NCI-H748 (cell line): Measurements from ENCODE around the gene NRCAM.
"Not testable (repeated sequence)": the region's sequence is repeated elsewhere in the genome, so short reads cannot be mapped to it uniquely, and the experiment has no call there.

Source experiments
- DNase-seq: peaks from one replicate; lab custom pipeline; 2025; ENCODE audit not compliant: unreplicated experiment; lab: John Stamatoyannopoulos, UW

The NRCAM gene

DNA sequence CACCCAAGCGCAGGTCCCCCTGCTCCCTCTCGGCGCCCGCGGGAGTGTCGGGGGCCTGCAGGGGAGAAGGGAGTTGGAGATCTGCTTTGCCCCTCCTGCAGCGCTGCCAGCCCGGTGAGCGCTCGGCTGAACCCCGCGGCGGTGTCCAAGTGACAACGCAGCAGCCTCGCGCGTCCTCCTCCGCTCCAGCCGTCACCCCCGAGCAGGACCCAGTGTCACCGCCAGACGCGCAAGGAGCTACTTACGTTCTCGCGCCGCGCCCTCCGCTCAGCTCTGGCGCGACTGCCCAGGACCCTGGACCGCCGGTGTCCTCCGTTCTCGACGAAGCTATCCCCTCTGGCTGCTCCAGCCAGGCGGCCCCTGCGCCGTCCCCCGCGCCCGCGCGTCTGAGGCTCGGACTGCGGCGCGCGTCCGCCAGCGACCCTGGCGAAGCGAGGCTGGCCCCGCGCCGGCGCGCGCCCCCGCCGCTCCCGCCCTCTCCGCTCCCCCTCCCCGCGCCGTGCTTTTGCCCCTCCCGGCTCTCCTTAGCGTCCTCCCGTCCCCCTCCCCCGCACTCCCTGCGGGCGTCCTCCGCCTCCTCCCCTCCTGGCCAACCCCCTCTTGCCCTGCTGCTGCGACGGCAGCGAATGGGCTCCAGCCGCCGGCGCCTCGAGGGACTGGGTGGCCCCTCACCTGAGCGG lies at the start of gene NRCAM:
NRCAM (minus strand) TSS at position 439 of the 680 bp plus-strand sequence. CDS start 216,372 bp downstream, outside the sequence.
- peak; percentile 95 for DNase-seq

- not testable (repeated sequence) for DNase-seq
These were observed 48.3 kb upstream of the NRCAM start for GRCh38 chr7:108504576-108504975.

DNA sequence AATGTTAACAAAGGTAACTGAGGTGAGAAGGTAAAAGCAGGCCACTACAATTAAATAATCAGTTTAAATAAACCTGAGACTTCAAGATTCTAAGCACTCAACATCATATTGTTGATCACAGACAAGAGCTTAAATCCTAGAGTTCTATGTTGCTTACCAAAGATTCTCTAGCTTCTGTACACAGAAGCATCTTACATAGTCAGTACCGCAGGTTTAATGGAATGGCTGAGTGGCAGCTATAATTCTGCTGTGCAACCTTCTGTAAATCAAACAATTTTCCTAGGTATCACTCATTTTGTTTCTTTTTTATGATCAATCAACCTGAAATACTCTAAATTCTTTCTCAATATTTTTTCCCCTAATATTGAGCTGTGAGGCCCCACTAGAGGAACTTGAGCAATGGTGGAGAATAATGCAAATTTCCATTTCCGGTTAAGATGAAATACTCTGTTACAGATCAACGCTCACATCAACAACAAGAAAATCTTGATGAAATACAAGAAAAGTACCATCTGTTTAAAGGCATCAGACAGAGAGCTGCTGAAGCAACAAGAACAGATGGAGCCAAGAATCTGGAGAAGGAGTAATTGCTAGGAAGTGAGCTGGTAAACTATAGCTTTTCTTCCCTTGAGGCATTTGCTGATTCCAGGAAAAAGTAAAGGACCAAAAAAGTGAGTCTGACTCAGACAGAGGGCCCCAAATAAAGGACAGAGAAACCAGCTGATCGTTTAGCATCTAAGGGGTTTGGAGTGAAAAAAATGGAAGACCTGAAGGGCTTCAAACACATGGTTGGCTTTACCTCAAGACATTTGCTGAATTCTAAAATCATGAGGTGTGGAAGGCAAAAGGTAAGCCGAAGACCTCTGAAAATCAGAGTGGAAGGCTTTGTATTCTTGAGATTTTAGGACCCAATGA lies 47.1 kb upstream of the NRCAM start:
- no peak for DNase-seq

- no peak for DNase-seq
These were observed 43.3 kb upstream of the NRCAM start for GRCh38 chr7:108499566-108499965.

- DNase-seq = no peak
These were observed 42.2 kb upstream of the NRCAM start for GRCh38 chr7:108498481-108498880.

- DNase-seq = peak; percentile 73
These were observed 41.0 kb upstream of the NRCAM start for GRCh38 chr7:108497082-108497725.

GRCh38 chr7:108492742-108493141 lies 36.5 kb upstream of the NRCAM start:
- DNase-seq = no peak

GRCh38 chr7:108488768-108489538 lies 32.7 kb upstream of the NRCAM start:
- DNase-seq = no peak

- no peak for DNase-seq
These were observed 31.4 kb upstream of the NRCAM start for GRCh38 chr7:108487646-108488045.

DNA sequence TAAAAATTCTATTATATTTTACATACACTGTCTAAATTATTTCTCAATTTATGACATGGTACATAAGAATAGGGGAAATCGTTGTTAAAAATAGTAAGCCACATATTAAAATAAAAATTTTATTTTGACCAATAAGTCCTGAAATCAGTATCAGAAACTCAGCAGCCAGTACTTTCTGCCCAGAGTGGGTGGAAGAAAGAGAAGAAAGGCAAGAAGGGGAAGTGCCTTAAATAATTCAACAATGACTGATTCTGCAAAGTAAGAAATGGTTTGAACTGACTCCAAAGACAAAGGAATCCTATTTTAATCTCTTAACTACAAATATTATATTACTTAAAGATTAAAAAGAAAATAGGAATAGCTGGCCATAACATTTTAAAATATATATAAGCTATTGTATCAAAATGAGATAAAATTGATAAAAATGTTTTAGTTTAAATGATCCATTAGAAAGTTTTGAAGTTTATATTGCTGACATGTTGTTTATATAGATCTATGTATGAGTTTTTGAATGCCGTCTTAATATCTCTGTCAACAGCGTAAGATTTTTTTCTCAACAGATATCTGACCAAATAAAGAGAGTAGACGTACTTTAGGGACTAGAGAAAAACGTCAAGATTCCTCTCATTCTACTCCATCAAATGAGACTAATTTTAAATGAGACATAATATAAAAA lies 30.2 kb upstream of the NRCAM start:
- no peak for DNase-seq

DNA sequence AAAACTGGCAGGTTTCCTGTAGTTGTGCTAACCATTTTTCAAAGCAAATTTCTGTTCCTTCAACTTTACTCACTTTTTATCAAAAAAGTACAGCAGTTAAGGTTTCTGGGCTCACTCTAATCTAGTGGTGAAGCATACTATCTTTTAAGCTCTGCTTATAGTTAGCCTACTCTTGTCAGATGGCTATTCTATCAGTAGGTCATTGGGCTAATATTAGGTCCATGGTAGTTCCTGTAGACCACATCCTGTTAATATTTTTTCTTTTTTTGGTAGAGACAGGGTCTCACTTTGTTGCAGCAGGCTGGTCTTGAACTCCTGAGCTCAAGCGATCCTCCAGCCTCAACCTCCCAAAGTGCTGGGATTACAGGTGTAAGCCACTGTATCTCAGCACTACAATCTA lies 27.9 kb upstream of the NRCAM start:
- DNase-seq = no peak

DNA sequence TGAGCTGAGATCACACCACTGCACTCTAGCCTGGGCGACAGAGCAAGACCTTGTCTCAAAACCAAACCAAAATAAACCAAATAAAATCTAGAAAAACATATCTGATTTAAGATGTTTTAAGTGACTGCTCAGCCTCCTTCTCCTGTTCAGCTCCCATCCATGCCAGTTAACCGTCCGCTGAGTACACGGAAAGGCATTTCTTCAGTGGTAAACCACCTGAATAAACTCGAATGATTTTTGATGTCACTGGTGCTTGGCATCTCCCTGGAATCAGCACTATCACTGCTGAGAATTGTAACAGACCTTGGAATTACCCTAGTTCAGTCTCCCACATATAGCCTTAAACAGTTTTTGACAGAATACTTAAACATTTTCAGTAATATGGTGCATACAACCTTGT lies 24.1 kb upstream of the NRCAM start:
- no peak for DNase-seq

DNA sequence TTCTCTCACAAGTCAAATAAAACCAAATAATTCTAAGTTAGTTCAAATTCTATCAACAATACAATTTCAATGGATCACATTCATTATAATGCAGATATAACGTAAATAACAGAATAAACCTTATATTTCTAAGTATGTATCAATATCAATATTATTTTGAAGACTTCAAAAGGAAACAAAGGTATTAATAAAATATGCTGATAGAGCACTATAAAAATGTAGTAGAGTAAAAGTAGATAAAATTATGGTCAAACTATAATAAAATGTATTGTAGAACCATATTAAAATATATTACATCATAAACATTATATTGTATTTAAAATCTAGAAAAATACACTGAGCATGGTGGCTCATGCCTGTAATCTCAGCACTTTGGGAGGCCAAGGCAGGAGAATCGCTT lies 23.5 kb upstream of the NRCAM start:
- DNase-seq = no peak

DNA sequence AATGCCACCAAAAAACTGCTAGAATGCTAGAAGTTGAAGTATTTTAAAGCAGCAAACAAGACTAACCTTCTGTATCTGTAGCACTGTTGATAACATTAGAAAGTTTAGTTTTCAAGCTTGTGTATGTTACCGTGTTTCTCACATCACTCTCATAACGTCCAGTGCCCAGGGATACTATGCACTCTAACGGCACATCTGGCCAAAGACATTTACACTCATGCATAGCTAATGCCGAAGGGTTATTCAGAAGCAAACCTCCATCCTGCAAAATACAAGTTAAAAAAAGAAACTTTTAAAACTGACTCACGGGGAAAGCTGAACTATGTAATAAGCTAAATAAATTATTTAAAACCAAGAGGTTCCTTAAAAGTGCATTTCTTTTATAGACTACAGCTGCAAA lies 22.9 kb upstream of the NRCAM start:
- no peak for DNase-seq

- peak; percentile 29 for DNase-seq
These were observed 12.0 kb upstream of the NRCAM start for GRCh38 chr7:108468246-108468645.

- DNase-seq = no peak
These were observed 11.2 kb upstream of the NRCAM start for GRCh38 chr7:108467391-108467790.

DNA sequence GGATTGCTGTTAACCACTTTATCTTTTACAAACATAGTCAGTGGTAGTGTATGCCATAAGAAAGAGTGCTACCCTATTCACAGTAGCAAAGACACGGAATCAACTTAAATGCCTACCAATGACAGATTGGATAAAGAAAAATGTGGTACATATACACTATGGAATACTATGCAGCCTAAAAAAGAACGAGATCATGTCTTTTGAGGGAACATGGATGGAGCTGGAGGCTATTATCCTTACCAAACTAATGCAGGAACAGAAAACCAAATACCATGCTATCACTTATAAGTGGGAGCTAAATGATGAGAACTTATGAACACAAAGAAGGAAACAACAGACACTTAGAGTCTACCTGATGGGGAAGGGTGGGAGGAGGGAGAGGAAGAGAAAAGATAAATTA lies 10.1 kb upstream of the NRCAM start:
- not testable (repeated sequence) for DNase-seq

- DNase-seq = no peak
These were observed 8.5 kb upstream of the NRCAM start for GRCh38 chr7:108464743-108465142.

GRCh38 chr7:108463613-108464012 lies 7.4 kb upstream of the NRCAM start:
- no peak for DNase-seq

GRCh38 chr7:108461840-108462239 lies 5.6 kb upstream of the NRCAM start:
- no peak for DNase-seq
